Upper lobe of left lung (tissue), 6 donors: Measurements from ENCODE around the gene ITGA5. TPM values are rescaled to one million over a fixed set of nuclear protein-coding genes. Genes with fewer than 3 reads are reported as not detected.

ENCODE experiments used
- ATAC-seq, 2 donors: fragments of 200-7000 bp; cut with Tn5 transposase; one replicate each; pipeline ENCODE4 v1.9.1; 2022; ENCODE audit warnings: mild to moderate bottlenecking in 2 of 2, moderate library complexity in 2 of 2; ENCODE audit not compliant: low FRiP score in 2 of 2
- DNase-seq, 2 donors: peaks; one replicate each; pipeline ENCODE4 v3.0.0-alpha.2; 2019 to 2020
- H3K27ac ChIP-seq, 4 donors: fragments of 200-600 bp; sonication (generic); one replicate each; pipeline ENCODE4 v1.5.1; 2016 to 2019
- H3K27me3 ChIP-seq, 4 donors: fragments of 200-600 bp; sonication (generic); one replicate each; pipeline ENCODE4 v1.5.1; 2017 to 2019
- H3K36me3 ChIP-seq, 4 donors: fragments of 200-600 bp; sonication (generic); one replicate each; pipeline ENCODE4 v1.5.1; 2016 to 2019
- H3K4me1 ChIP-seq, 4 donors: fragments of 200-600 bp; sonication (generic); one replicate each; pipeline ENCODE4 v1.5.1; 2018 to 2019
- H3K4me3 ChIP-seq, 4 donors: fragments of 200-600 bp; sonication (generic); one replicate each; pipeline ENCODE4 v1.5.1; 2017 to 2019; ENCODE audit warnings: mild to moderate bottlenecking in 2 of 4, moderate library complexity in 1 of 4
- H3K9me3 ChIP-seq, 4 donors: fragments of 200-600 bp; sonication (generic); one replicate each; pipeline ENCODE4 v1.5.1; 2018 to 2019
- EP300 ChIP-seq, 4 donors: sonication (generic); formaldehyde crosslinking; IDR thresholded peaks; one replicate each; pipeline ENCODE4 v1.5.1; 2017; ENCODE audit warnings: antibody characterized with exemption in 4 of 4, control low read depth in 2 of 4
- POLR2A ChIP-seq, 4 donors: fragments of 450-650 bp; IDR thresholded peaks; one replicate each; pipeline ENCODE4 v1.5.1; 2016 to 2017; ENCODE audit warnings: antibody characterized with exemption in 4 of 4, mild to moderate bottlenecking in 2 of 4
- POLR2AphosphoS5 ChIP-seq, 2 donors: sonication (generic); formaldehyde crosslinking; IDR thresholded peaks; one replicate each; pipeline ENCODE4 v1.5.1; 2017; ENCODE audit warnings: antibody characterized with exemption in 2 of 2
- WGBS, 2 donors: methylation state at CpG; one replicate each; pipeline ENCODE4 v1.1.5; 2017 to 2018; 5-methylcytosine and 5-hydroxymethylcytosine counted together
- total RNA-seq, 6 donors: library from RNA; depleted of rRNA in 4 of 6; stranded (reverse); fragments of >200 nt in 4 of 6; gene quantifications; one replicate each; pipeline versions ENCODE4 v1.1.0 to v1.2.1, GENCODE V29; 2016 to 2021
- TF ChIP-seq, protein P1 (sequence below), 6 experiments: fragments of 450-650 bp in 4 of 6; fragments of 200-600 bp in 2 of 6; sonication (generic) in 2 of 6; IDR thresholded peaks; one replicate each; pipeline ENCODE4 v1.5.1; 2016 to 2019; ENCODE audit warnings: antibody characterized with exemption in 6 of 6
- donor health status: DM: no; HTN: no; CAD: no; lungs with moderate emphysema.
- donor health status: DM: no; HTN: yes; CAD: no; lungs with severe emphysema.

ITGA5 gene
- total RNA-seq, 6 donors from 2014 or later, result 48.3 to 146 (median 92.6) TPM

DNA sequence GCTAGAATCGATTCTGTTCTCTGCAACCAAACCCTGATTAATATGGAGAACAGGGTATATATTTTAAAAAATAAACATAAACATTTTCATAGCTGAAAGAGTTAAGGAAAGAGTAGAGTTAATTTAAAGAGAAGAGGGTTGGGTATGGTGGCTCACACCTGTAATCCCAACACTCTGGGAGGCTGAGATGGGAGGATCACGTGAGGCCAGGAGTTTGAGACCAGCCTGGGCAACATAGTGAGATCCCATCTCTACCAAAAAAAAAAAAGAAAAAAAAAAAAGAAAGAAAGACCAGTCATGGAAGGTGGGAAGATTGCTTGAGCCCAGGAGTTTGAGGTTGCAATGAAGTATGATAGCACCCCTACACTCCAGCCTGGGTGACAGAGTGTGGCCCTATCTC is 28.9 kb upstream of the ITGA5 start:
- 83 to 88% methylated on average over 2 of the region's 2 CpGs for WGBS, 2 donors
- no peak for DNase-seq
- ATAC-seq, result no peak
- Histone ChIP-seq H3K36me3 (no peaks in the 10 kb centered on the region), H3K4me1 (no peaks in the 10 kb centered on the region), H3K27ac (no peak overlapping the region), H3K4me3 (no peak overlapping the region), H3K9me3 (no peaks in the 10 kb centered on the region), H3K27me3 (no peaks in the 10 kb centered on the region)
- TF ChIP-seq, protein P1, sequence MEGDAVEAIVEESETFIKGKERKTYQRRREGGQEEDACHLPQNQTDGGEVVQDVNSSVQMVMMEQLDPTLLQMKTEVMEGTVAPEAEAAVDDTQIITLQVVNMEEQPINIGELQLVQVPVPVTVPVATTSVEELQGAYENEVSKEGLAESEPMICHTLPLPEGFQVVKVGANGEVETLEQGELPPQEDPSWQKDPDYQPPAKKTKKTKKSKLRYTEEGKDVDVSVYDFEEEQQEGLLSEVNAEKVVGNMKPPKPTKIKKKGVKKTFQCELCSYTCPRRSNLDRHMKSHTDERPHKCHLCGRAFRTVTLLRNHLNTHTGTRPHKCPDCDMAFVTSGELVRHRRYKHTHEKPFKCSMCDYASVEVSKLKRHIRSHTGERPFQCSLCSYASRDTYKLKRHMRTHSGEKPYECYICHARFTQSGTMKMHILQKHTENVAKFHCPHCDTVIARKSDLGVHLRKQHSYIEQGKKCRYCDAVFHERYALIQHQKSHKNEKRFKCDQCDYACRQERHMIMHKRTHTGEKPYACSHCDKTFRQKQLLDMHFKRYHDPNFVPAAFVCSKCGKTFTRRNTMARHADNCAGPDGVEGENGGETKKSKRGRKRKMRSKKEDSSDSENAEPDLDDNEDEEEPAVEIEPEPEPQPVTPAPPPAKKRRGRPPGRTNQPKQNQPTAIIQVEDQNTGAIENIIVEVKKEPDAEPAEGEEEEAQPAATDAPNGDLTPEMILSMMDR (IDR thresholded peaks at IDR 0.05), result no peak
- TF ChIP-seq POLR2AphosphoS5 (IDR thresholded peaks at IDR 0.05) (no peak), POLR2A (IDR thresholded peaks at IDR 0.05) (no peak), EP300 (IDR thresholded peaks at IDR 0.05) (no peak)

DNA sequence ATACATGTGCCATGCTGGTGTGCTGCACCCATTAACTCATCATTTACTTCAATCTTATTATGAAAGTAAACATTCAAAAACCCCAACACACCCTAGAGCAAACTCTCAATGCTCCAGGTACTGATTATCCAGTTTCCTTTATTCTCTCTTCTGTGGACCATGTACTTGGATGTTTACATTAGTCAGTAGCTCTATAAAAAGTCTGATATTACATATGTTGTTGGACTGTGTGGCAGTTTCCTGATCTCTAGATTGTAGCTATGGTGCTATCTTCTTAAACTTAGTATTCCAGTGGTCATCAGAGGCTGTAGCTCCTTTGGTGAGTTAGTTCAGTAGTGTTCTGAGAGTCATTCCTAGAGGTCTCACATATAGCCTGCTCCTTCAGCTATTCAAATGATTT is 25.1 kb upstream of the ITGA5 start:
- DNase-seq, result no peak

DNA sequence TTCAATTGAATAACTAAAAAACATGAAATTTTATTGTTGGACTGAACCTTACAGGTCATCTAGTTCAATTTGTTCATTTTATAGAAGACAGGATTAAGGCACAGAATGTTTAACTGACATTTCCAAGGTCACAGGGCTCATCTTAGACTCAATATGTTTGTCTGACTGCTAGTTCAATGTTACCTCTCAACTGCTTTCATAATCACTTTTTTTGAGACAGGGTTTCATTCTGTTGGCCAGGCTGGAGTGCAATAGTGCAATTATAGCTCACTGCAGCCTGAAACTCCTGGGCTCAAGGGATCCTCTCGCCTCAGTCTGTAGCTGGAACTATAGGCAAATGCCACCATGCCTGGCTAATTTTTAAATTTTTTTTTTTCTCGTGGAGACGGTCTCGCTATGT is 24.4 kb upstream of the ITGA5 start:
- peaks cover 0 to 8% (median 4%) of the 10 kb centered on the region in 4 donors for H3K4me1 ChIP-seq
- TF ChIP-seq EP300 (IDR thresholded peaks at IDR 0.05), result no peak
- TF ChIP-seq POLR2A (IDR thresholded peaks at IDR 0.05), result no peak
- TF ChIP-seq, protein P1 (IDR thresholded peaks at IDR 0.05), result no peak
- no peak for TF ChIP-seq POLR2AphosphoS5 (IDR thresholded peaks at IDR 0.05)
- no peak for ATAC-seq
- H3K4me3 ChIP-seq, result no peak overlapping the region
- H3K27ac ChIP-seq, result no peak overlapping the region
- H3K9me3 ChIP-seq, result no peaks in the 10 kb centered on the region
- DNase-seq, result no peak
- no peaks in the 10 kb centered on the region for H3K36me3 ChIP-seq
- 89 to 91% methylated on average over 4 of the region's 4 CpGs for WGBS, 2 donors
- no peaks in the 10 kb centered on the region for H3K27me3 ChIP-seq

More for the DNA sequence above, 25.1 kb upstream of the ITGA5 start:
- Histone ChIP-seq H3K4me3 (no peak overlapping the region), H3K9me3 (no peaks in the 10 kb centered on the region), H3K4me1 (peaks cover 0 to 4% (median 3%) of the 10 kb centered on the region in 4 donors), H3K27ac (no peak overlapping the region), H3K36me3 (no peaks in the 10 kb centered on the region), H3K27me3 (no peaks in the 10 kb centered on the region)
- no peak for ATAC-seq
- TF ChIP-seq POLR2A (IDR thresholded peaks at IDR 0.05) (no peak), POLR2AphosphoS5 (IDR thresholded peaks at IDR 0.05) (no peak)
- TF ChIP-seq, protein P1 (IDR thresholded peaks at IDR 0.05), result no peak

DNA sequence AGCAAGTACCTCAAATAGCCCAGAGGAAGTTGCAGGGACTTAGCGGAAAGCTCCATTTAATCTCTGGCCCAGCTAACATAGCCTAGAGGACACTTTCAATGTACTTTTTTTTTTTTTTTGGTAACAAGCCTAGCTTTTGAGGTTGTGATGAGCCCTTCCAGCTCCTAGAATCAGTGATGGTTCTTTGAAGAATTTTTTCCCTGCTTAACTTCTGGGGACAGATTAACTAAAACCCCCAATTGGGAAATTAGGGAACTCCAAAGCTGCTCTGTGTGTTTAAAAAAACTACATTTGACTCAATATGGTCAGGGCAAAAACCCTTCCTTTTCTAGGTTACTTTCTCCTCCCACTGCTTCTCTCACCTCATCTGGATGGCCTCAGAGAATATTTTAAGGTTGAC is 23.9 kb upstream of the ITGA5 start:
- no peak overlapping the region for H3K27ac ChIP-seq
- peaks cover 0 to 8% (median 4%) of the 10 kb centered on the region in 4 donors for H3K4me1 ChIP-seq
- H3K36me3 ChIP-seq, result no peaks in the 10 kb centered on the region
- no peaks in the 10 kb centered on the region for H3K9me3 ChIP-seq
- WGBS, 2 donors, result 63 to 83% methylated on average over 1 of the region's 1 CpG
- no peaks in the 10 kb centered on the region for H3K27me3 ChIP-seq
- no peak overlapping the region for H3K4me3 ChIP-seq
- TF ChIP-seq, protein P1 (IDR thresholded peaks at IDR 0.05), result no peak
- TF ChIP-seq EP300 (IDR thresholded peaks at IDR 0.05) (no peak), POLR2AphosphoS5 (IDR thresholded peaks at IDR 0.05) (no peak), POLR2A (IDR thresholded peaks at IDR 0.05) (no peak)
- ATAC-seq (no peak), DNase-seq (no peak)

DNA sequence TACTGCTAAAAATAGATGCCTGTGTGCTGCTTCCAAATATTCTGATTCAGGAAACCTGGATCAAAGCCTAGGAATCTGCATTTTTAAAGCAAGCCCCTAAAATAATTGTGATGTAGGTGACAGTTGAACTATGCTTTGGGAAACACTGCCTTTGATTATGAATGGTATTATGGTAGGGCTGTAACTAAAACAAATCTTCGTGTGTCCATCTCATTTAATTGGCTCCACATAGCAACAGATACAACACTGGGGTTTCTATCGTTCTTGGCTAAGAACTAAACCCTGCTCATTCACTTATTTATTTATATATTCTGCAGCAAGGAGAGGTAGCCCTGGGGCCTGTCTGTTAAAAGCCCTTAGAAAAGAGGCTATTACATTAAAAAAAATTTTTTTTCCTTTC is 23.0 kb upstream of the ITGA5 start:
- Histone ChIP-seq H3K4me1 (peaks cover 0 to 8% (median 4%) of the 10 kb centered on the region in 4 donors), H3K27ac (no peak overlapping the region), H3K9me3 (no peaks in the 10 kb centered on the region), H3K36me3 (no peaks in the 10 kb centered on the region), H3K27me3 (no peaks in the 10 kb centered on the region), H3K4me3 (no peak overlapping the region)
- ATAC-seq, result no peak
- DNase-seq, result no peak
- 57 to 66% methylated on average over 2 of the region's 2 CpGs for whole genome bisulfite sequencing, 2 donors
- no peak for TF ChIP-seq POLR2A (IDR thresholded peaks at IDR 0.05)
- no peak for TF ChIP-seq EP300 (IDR thresholded peaks at IDR 0.05)
- TF ChIP-seq POLR2AphosphoS5 (IDR thresholded peaks at IDR 0.05), result no peak
- TF ChIP-seq, protein P1 (IDR thresholded peaks at IDR 0.05), result no peak
